Thyroid gland (tissue), 4 donors: ENCODE measurements around the gene PTPRC.

Experiments used
- CTCF ChIP-seq, 6 experiments: fragments of 200-600 bp in 3 of 6; fragments of 450-650 bp in 3 of 6; sonication (generic) in 3 of 6; IDR thresholded peaks; one replicate each; pipeline ENCODE4 v1.5.1; 2016 to 2019; ENCODE audit warnings: antibody characterized with exemption in 6 of 6, mild to moderate bottlenecking in 2 of 6, inconsistent platforms in 1 of 6, moderate library complexity in 1 of 6
- POLR2A ChIP-seq, 2 donors: fragments of 450-650 bp; IDR thresholded peaks; one replicate each; pipeline ENCODE4 v1.6.1; 2017; ENCODE audit warnings: antibody characterized with exemption in 2 of 2, mild to moderate bottlenecking in 2 of 2, moderate library complexity in 1 of 2

DNA sequence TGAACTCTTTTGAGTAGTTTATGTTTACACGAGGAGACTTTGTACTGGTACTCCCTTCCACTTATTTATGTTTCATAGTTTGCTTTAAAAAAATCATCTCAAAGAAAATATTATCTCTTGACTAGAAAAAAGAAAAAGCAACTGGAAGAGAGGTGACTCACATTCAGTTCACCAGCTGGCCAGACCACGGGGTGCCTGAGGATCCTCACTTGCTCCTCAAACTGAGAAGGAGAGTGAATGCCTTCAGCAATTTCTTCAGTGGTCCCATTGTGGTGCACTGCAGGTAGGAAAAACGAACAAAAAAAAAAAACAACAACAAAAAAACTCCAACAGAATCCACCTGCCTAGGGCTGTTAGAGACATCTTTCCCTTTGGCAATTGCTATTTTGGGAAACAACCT, 102.9 kb downstream of the PTPRC start:
- TF ChIP-seq CTCF (IDR thresholded peaks at IDR 0.05) (no peak), POLR2A (IDR thresholded peaks at IDR 0.05) (no peak)
